GM19351 (cell line): Measurements from ENCODE around the gene MAD1L1.
A peak's percentile ranks its signal among the peaks of the same experiment; 100 is the strongest.

Experiments used
- ATAC-seq: cut with Tn5 transposase; IDR thresholded peaks from one replicate; pipeline ENCODE4 v1.9.1; 2021; ENCODE audit warnings: mild to moderate bottlenecking, moderate library complexity; ENCODE audit not compliant: unreplicated experiment

Gene MAD1L1

GRCh38 chr7:2019711-2020511, 212.8 kb downstream of the MAD1L1 start:
- ATAC-seq = peak; percentile 89

- ATAC-seq = no peak
These were observed 213.4 kb downstream of the MAD1L1 start for GRCh38 chr7:2019461-2019710.

GRCh38 chr7:2018569-2019460, 213.9 kb downstream of the MAD1L1 start:
- no peak for ATAC-seq

DNA sequence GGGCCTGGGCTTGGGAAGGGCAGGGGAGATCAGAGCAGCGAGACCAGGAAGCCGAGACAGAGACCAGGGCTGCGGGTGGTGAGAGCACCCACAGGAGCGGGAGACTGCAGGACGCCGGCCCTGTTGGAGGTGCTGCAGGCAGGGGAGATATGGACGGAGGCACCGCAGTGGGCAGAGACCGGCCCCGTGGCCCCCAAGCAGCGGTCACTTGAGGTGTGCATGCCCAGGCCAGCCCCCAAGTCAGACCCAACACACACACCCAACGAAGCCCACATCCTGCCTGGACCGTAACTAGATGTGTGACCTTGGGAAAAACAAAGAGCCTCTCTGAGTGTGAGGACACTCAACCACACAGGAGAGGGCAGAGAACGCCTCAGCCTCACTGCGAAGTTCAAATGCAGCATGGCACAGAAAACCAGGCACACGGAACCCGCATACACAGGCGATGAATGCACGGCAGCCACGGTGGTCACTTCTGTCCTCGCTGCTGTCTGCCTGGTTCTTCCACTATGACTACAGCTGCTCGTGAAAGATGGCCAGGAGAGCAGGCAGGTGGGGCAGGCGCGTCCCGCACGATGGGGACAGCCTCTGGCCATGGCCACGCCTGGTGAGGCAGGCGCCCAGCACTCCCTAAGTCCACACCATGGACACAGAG, 214.7 kb downstream of the MAD1L1 start:
- ATAC-seq = no peak

DNA sequence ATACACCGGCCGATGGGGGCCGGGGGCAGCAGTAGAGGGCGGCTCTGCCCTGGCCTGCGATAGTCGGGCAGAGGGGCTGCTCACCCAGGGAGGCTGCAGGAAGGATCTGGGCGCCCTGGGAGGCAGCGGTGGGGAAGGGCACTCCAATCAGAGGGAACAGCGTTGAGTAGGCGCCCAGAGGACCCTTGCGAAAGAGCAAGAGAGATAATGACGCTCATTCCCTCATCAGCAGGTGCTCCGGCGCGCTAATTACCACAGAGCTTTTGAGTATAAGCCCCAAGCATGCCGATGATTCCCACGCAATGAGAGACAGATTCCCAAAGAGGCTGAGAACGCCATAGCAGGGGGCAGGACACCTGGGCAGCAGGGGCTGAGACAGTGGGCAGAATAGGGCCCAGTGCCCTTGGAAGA, 215.3 kb downstream of the MAD1L1 start:
- ATAC-seq = no peak

DNA sequence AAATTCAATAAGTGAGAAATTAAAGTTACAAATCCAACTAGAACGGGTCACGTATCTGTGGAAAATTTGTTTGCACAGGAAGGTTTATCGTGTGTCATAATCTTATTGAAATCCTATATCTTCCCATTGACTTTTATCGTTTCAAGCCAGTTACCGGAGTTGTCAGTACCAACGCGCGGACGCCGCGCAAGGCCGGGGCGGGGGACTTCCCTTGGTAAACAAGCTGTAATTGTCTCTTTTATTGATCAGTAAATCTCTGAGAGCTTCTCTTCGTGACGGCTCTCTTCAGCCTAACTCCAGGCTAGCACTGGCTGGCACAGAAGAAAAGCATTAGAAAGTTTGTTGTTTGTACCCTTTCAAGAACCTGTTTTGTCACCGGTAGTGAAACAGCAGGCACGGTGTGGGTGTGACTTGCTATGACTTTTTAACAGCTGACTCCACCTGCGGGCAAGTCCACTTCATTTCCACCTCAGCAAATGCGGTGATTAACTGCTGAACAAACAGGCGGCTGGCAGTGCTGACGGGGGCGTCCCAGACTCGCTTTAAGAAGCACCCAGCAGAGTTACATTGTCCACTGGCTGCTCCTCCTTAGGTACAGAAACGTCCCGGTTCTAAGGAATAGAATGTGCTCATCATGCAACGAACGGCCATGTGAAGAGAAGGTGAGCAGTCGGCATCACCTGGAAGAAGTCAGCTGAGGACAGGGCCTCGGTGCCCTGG, 215.8 kb downstream of the MAD1L1 start:
- ATAC-seq = no peak

- no peak for ATAC-seq
These were observed 216.6 kb downstream of the MAD1L1 start for GRCh38 chr7:2016021-2016631.

DNA sequence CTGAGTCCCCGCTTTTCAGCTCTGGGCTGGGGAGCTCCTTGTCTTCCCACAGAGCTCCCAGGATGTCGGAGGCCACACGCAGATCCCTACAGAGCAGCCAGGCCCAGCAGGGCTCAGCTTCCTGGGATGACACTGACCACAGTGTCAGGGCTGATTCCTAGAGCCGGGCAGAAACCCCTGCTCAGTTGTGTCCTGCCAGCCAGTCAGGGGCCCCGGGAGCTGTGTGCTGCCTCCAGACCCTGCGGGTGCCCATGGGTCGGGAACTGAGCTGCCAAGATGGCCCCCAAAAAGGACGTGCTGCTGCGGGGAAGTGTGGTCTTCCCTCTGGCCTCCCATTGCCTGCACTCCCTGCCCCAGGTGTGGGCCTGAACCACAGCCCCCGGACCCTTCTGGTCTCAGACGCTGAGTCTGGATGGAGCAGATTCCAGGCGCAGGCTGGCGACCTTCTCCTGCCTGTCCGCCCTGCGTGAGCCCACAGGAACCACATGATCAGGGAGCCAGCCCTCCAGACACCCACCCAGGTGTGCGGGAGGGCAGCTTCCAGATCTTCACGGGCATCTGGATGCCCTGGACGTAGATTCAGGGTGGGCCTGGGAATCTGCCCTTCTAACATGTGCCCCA, 217.4 kb downstream of the MAD1L1 start:
- no peak for ATAC-seq

- no peak for ATAC-seq
These were observed 218.1 kb downstream of the MAD1L1 start for GRCh38 chr7:2014391-2015241.

- ATAC-seq = no peak
These were observed 219.1 kb downstream of the MAD1L1 start for GRCh38 chr7:2013381-2014311.

- ATAC-seq = no peak
These were observed 219.8 kb downstream of the MAD1L1 start for GRCh38 chr7:2012981-2013380.

GRCh38 chr7:2012044-2012900, 220.5 kb downstream of the MAD1L1 start:
- ATAC-seq = no peak

DNA sequence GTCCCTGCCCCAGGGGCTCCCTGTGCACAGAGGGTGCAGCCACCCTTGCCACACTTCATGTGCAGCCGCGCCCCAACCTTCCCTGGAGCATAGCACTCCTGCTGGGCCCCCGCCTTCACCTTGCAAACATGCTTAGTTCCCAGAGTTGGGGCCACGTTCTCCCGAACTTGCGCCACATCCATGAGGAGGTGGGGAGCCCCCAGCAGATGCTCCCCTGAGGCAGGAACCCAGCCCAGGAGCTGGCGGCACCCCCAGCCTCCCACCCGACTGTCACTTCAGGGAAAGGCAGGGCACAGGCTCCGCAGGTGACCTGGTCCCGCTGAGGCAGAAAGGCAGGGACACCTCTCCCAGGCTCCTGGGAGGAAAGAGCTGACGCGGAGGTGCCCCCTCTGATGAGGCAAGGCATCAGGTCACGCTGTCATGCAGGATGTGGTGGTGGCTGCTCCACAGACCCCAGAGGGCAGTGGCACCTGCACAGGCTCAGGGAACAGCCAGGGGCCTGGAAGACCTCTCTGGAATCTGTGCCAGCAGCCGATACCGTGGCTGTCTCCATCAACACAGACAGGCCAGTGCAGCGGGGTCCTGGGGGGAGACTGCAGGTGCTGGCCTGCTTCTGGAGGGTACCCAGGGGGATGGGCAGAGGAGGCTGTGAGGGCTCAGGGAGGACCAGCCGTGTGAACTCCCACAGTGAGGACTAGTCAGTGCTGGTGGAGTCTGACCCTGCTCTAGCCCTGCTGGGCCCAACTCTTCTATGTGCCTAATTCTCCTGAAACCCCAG, 221.3 kb downstream of the MAD1L1 start:
- ATAC-seq = no peak

- no peak for ATAC-seq
These were observed 222.0 kb downstream of the MAD1L1 start for GRCh38 chr7:2010551-2011265.

GRCh38 chr7:2010101-2010500, 222.6 kb downstream of the MAD1L1 start:
- ATAC-seq = no peak

DNA sequence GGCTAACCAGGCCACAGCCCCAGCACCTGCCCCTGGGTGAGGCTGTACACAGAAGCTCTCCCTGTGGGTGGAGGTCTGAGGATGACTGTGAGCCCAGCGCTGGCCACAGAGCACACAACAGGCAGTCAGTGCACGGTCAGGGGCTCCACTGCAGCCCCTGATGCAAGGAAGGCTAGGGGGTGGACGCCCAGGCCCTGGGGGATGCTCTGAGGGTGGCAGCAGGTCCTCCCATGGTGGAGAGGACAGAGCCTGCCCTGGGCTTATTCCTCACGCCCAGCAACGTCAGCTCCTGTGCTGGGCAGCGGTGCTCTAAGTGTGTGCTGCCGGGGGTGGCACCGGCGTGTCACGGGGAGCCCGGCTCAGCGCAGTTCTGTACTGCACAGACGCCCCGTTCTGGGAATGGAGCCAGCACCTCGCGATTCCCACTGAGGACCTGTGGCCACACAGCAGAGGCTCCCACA, 223.2 kb downstream of the MAD1L1 start:
- ATAC-seq = no peak
